Ascending aorta (tissue), 2 donors: ENCODE data around the gene ZMIZ1. TPM values are rescaled to one million over a fixed set of nuclear protein-coding genes. Genes with fewer than 3 reads are reported as not detected.

Experiments used
- DNase-seq, 2 donors: peaks; one replicate each; pipeline ENCODE4 v3.0.0-alpha.2; 2019; ENCODE audit warnings: low spot score in 2 of 2
- H3K27ac ChIP-seq, 2 donors: fragments of 200-600 bp; sonication (generic); one replicate each; pipeline ENCODE4 v1.5.1; 2016 to 2017; ENCODE audit warnings: mild to moderate bottlenecking in 1 of 2
- H3K27me3 ChIP-seq: fragments of 200-600 bp; sonication (generic); one replicate; pipeline ENCODE4 v1.5.1; 2017
- H3K36me3 ChIP-seq, 2 donors: fragments of 200-600 bp; sonication (generic); one replicate each; pipeline ENCODE4 v1.5.1; 2016
- H3K4me1 ChIP-seq, 2 donors: fragments of 200-600 bp; sonication (generic); one replicate each; pipeline ENCODE4 v1.5.1; 2016 to 2017; ENCODE audit warnings: mild to moderate bottlenecking in 1 of 2
- H3K4me3 ChIP-seq, 2 donors: fragments of 200-600 bp; sonication (generic); one replicate each; pipeline ENCODE4 v1.5.1; 2016 to 2017; ENCODE audit warnings: mild to moderate bottlenecking in 1 of 2
- H3K9me3 ChIP-seq, 2 donors: fragments of 200-600 bp; sonication (generic); one replicate each; pipeline ENCODE4 v1.5.1; 2016
- intact Hi-C: fragments of 100-400 bp; cut with DNase I; formaldehyde crosslinking; loops from one replicate; pipeline ENCODE4 v1.15.1; 2023
- total RNA-seq: library from RNA; depleted of rRNA; stranded (reverse); fragments of >200 nt; gene quantifications from one replicate; pipeline ENCODE4 v1.1.0, GENCODE V29; 2016
- TF ChIP-seq, protein P1 (sequence below), 3 experiments: fragments of 200-600 bp in 2 of 3; fragments of 450-650 bp in 1 of 3; sonication (generic) in 2 of 3; IDR thresholded peaks; one replicate each; pipeline ENCODE4 v1.5.1; 2016 to 2019; ENCODE audit warnings: antibody characterized with exemption in 3 of 3, mild to moderate bottlenecking in 1 of 3, moderate library complexity in 1 of 3

Gene ZMIZ1
- total RNA-seq, 1 donor from 2014 or later, result 96.2 TPM

DNA sequence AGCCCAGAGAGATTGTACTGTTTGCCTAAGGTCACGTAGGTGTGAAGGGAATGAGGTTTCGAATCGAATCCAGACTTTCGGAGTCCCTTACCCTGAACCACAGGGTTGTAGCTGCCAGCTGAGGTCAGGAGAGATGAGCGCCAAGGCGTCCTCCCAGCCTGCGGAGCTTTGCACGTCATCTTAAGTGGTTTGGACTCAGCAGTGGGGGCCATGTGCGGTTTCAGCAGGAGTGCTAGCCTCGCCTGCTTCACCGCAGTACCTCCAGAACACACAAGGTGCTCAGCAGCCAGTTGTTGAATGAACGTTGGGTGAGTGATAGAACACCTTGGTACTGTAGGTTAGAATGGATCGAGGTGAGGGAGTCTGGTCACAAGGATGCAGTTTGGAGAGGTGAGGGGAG, 203.6 kb downstream of the ZMIZ1 start:
- Histone ChIP-seq H3K9me3 (no peaks in the 10 kb centered on the region), H3K4me3 (no peak overlapping the region), H3K27me3 (no peaks in the 10 kb centered on the region), H3K4me1 (peaks cover 34 to 44% of the 10 kb centered on the region in 2 donors), H3K27ac (no peak overlapping the region), H3K36me3 (peaks cover 5 to 6% of the 10 kb centered on the region in 2 donors)
- DNase-seq, result no peak
- TF ChIP-seq, protein P1, sequence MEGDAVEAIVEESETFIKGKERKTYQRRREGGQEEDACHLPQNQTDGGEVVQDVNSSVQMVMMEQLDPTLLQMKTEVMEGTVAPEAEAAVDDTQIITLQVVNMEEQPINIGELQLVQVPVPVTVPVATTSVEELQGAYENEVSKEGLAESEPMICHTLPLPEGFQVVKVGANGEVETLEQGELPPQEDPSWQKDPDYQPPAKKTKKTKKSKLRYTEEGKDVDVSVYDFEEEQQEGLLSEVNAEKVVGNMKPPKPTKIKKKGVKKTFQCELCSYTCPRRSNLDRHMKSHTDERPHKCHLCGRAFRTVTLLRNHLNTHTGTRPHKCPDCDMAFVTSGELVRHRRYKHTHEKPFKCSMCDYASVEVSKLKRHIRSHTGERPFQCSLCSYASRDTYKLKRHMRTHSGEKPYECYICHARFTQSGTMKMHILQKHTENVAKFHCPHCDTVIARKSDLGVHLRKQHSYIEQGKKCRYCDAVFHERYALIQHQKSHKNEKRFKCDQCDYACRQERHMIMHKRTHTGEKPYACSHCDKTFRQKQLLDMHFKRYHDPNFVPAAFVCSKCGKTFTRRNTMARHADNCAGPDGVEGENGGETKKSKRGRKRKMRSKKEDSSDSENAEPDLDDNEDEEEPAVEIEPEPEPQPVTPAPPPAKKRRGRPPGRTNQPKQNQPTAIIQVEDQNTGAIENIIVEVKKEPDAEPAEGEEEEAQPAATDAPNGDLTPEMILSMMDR (IDR thresholded peaks at IDR 0.05), result no peak
- intact Hi-C loops, result no loop called here

DNA sequence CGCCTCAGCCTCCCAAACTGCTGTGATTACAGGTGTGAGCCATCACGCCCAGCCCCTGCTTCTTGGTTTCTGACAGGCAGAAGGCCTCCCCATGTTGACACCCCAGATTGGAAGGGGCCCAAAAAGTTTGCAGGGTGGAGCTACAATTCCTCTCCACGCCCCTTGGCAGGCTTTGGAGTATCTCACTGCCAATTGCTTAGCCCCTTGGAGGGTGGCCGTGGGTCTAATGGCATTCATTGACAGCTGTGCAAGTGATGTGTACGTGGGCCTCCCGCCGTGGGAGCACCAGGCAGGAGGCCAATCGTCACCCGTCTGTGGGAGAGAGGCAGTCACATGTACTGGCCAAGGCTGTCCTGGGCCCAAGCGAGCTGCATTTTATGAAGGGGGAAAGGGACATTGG, 204.8 kb downstream of the ZMIZ1 start:
- no peak for DNase-seq
- H3K4me3 ChIP-seq, result no peak overlapping the region

DNA sequence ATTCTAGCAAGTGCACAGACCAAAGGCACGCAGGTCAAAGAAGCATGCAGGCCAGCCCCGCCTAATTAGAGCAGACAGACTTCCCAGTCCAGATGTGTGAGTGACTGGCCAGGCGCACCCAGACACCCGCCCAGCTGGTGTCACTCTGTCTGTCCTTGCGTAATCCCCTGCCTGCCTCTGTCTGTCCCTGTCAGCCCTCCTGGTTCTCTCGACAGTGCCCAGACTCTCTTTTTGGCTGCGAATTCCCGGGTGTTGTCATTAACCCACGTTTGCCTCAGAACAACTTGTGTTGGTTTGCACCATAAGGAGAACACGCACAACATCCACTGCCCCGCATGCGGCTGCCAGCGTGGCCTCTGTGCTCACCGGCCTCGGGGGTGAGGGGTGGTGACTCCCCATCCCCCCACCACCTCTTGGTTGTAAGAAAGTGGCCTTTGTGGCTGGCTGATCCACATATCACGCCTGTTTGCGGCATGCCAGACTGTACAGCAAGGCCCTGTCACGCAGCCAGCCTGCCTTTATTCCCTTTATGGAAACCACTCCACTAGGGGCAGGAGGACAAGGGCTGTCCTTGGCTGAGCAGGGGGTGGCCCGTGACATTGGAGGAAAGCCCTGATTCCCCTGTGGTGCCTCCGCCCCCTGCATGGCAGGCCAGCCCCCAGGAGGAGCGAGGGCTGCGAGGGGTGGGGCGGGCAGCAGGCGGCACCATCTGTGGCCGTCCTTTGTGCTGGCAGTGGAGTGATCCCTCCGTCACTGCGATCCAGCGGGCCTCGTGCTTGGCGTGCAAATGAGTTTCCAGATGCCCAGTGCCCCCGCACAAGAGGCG, 205.7 kb downstream of the ZMIZ1 start:
- peak; percentile 63 to 90 for DNase-seq
- H3K27ac ChIP-seq, result peak overlapping the region; percentile 64 to 78
- no peaks in the 10 kb centered on the region for H3K9me3 ChIP-seq
- peak overlapping the region in 1 of 2 donors; percentile 21 for H3K4me3 ChIP-seq
- H3K36me3 ChIP-seq, result peaks cover 15 to 18% of the 10 kb centered on the region in 2 donors
- H3K27me3 ChIP-seq, result no peaks in the 10 kb centered on the region
- TF ChIP-seq, protein P1 (IDR thresholded peaks at IDR 0.05), result peak in 2 of 3 experiments; percentile 22 to 42
- peaks cover 18 to 26% of the 10 kb centered on the region in 2 donors for H3K4me1 ChIP-seq
- intact Hi-C loops, result loop anchor here (1.0 kb wide), 1 partner anchor 28 kb away; no protein-coding TSS in a partner anchor

More for the DNA sequence above, 204.8 kb downstream of the ZMIZ1 start:
- Histone ChIP-seq H3K9me3 (no peaks in the 10 kb centered on the region), H3K27me3 (no peaks in the 10 kb centered on the region), H3K27ac (peak overlapping the region; percentile 64 to 78), H3K4me1 (peaks cover 21 to 31% of the 10 kb centered on the region in 2 donors), H3K36me3 (peaks cover 15% of the 10 kb centered on the region in 2 donors)
- TF ChIP-seq, protein P1 (IDR thresholded peaks at IDR 0.05), result no peak
- intact Hi-C loops, result loop anchor here (1.0 kb wide), 1 partner anchor 27 kb away; no protein-coding TSS in a partner anchor

DNA sequence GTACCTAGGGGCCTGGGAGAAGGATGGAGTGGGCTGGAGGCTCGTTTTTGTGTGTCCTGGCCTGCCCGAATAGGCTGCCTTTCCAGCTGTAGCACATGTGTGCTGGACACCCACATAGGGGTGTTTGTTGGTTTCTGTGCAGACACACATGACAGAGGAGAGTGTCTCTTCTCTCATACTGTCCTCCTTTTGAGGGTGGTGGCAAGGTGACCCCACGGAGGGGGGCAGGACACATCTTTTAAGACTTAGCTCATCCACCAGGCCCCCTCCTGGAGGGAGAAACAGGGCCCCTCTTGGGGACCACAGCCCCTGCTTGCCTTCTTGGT, 206.3 kb downstream of the ZMIZ1 start:
- Histone ChIP-seq H3K4me1 (peaks cover 18 to 23% of the 10 kb centered on the region in 2 donors), H3K36me3 (peaks cover 17 to 21% of the 10 kb centered on the region in 2 donors), H3K27me3 (no peaks in the 10 kb centered on the region), H3K4me3 (no peak overlapping the region), H3K9me3 (no peaks in the 10 kb centered on the region), H3K27ac (peak overlapping the region; percentile 64 to 78)
- no peak for DNase-seq
- intact Hi-C loops, result no loop called here
- TF ChIP-seq, protein P1 (IDR thresholded peaks at IDR 0.05), result no peak

DNA sequence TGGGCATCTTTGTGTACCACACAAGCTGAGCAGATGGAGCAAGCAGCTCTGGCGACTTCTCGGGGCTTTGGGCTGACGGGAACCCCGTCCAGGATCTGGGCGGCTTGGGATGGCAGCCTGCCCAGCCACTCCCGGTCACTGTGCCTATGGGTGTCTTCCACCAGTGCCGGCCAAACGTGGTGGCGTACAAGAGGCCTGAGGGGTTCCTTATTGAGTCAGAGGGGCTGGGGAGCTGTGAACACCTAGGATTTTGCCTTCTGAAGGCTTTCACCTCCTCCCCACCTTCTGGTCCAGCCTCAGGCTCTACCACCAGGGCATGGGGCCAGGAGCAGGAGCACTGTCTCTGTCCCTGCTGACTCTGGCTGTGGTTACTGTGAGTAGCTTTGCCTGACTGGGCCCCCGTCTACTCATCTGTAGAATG, 206.7 kb downstream of the ZMIZ1 start:
- Histone ChIP-seq H3K27ac (peak overlapping the region; percentile 64 to 78), H3K9me3 (no peaks in the 10 kb centered on the region), H3K4me1 (peaks cover 18 to 23% of the 10 kb centered on the region in 2 donors), H3K27me3 (no peaks in the 10 kb centered on the region), H3K4me3 (no peak overlapping the region), H3K36me3 (peaks cover 20 to 23% of the 10 kb centered on the region in 2 donors)
- intact Hi-C loops, result no loop called here
- DNase-seq, result no peak
- TF ChIP-seq, protein P1 (IDR thresholded peaks at IDR 0.05), result no peak
